ENCODE results near the gene ORC4. TPM values are rescaled to one million over a fixed set of nuclear protein-coding genes. Genes with fewer than 3 reads are reported as not detected.

ORC4 gene
- total RNA-seq (10 to 100 TPM; 34.9 to 44.6 TPM), polyA plus RNA-seq (10 to 100 TPM in 1 of 2 donors, 1 to 10 TPM in 1; 3.6 to 16.2 TPM)
- long read RNA-seq, donor 1, full-length matches to known transcripts = 27 of 40 reads
- long read RNA-seq, donor 1, partial matches to known transcripts = 1 of 40 reads
- long read RNA-seq, donor 1, other reads (novel, unspliced or antisense) = 12 of 40 reads
- long read RNA-seq, donor 2, full-length matches to known transcripts = 8 of 16 reads
- long read RNA-seq, donor 2, partial matches to known transcripts = 1 of 16 reads
- long read RNA-seq, donor 2, other reads (novel, unspliced or antisense) = 7 of 16 reads

DNA sequence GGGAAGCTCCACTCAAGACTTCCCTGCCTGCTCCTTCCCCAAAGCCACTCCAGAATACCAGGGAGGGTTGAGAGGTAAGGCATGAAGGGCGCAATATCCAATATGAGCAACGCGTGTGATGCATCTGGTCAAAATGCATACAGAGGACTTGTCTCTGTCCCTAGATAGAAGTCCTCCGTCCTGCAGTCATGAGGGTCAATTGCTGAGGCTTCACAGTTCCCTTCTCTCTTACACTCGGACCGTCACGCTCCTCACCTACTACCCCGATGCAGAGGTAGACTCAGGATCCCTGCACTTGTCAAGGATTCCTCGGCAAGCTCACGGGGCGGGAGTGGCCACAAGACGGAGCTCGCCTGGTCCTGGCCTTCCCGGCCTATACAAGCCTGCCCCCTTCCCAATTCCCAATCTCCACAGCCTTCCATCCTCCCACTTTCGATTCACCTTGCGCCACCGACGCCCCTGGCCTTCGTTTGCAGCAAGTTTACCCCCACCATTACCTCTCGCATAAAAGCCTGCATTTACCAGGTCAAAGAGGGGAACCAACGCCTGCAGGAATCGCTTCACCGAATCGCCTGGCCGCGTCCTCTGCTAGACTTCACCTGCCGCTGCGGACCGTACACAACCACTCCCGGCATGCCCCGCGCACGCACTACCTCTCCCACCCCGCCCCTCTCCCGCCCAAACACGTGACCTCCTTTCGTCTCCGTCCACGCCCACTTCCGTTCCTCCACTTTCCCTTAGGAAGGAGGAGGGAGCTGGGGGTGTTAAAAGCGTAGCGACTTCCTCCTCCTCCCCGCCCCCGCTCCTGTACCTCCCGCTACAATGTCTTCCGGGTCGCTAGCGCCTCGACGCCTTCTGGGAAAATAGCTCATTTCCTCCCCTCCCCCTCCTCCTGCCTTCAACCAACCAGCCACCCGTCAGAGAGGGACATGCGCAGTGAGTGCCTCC, at the start of gene ORC4:
ORC4 (minus strand) TSS at position 627 of the 948 bp plus-strand sequence. CDS start 44,779 bp downstream, outside the sequence.
- Histone ChIP-seq H3K4me3 (ENCODE audit: low read length in 2 of 2) (peak within 1 kb of the TSS; percentile 46 to 69), H3K27ac (ENCODE audit: low read depth in 1 of 2, low read length in 2 of 2) (peak within 1 kb of the TSS; percentile 63 to 87), H3K9me3 (ENCODE audit: control insufficient read depth, low read length) (no peaks in the 10 kb centered on the region), H3K36me3 (ENCODE audit: control insufficient read depth in 1 of 2, insufficient read depth in 2 of 2, low read length in 1 of 2) (no peaks in the 10 kb centered on the region), H3K27me3 (ENCODE audit: control insufficient read depth in 1 of 2, insufficient read depth in 2 of 2, low read length in 1 of 2) (no peaks in the 10 kb centered on the region), H3K4me1 (ENCODE audit: control insufficient read depth in 1 of 2, insufficient read depth in 2 of 2, low read length in 2 of 2) (no peaks in the 10 kb centered on the region)
- 0 to 1% methylated on average over 49 to 52 of the region's 52 CpGs for WGBS, 2 donors
- ATAC-seq (ENCODE audit: low FRiP score) = peak; percentile 99
- intact Hi-C loops (cut with DNase I) = no loop called here
- peak; percentile 99 for DNase-seq

DNA sequence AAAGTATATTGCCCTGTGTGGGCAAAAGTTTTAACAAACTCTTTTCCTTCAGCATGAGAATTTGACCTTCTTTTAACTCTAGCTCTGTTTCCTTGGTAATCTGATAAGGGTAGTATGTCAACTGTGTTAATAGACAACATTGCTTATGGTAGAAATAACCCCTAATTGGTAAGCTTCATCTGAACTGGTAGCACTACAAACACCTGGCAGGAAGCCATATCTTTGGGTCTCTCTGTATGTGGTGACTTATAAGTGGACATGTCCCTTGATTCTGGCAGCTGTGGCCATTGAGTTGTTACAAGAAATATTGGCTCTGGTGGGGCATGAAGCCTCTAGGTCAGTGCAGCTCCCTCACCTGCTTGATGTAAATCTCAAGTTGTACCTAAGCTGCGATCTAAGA, 47.3 kb upstream of the ORC4 start:
- H3K27me3 ChIP-seq (ENCODE audit: control insufficient read depth in 1 of 2, insufficient read depth in 2 of 2, low read length in 1 of 2) = no peaks in the 10 kb centered on the region
- no peak overlapping the region for H3K4me3 ChIP-seq (ENCODE audit: low read length in 2 of 2)
- ATAC-seq (ENCODE audit: low FRiP score) = no peak
- WGBS, 2 donors = 99 to 100% methylated on average over 1 of the region's 1 CpG
- H3K9me3 ChIP-seq (ENCODE audit: control insufficient read depth, low read length) = no peaks in the 10 kb centered on the region
- intact Hi-C loops (cut with DNase I) = no loop called here
- H3K36me3 ChIP-seq (ENCODE audit: control insufficient read depth in 1 of 2, insufficient read depth in 2 of 2, low read length in 1 of 2) = peaks cover 0 to 3% of the 10 kb centered on the region in 2 donors
- H3K4me1 ChIP-seq (ENCODE audit: control insufficient read depth in 1 of 2, insufficient read depth in 2 of 2, low read length in 2 of 2) = peaks cover 0 to 2% of the 10 kb centered on the region in 2 donors
- no peak overlapping the region for H3K27ac ChIP-seq (ENCODE audit: low read depth in 1 of 2, low read length in 2 of 2)
- DNase-seq = no peak

DNA sequence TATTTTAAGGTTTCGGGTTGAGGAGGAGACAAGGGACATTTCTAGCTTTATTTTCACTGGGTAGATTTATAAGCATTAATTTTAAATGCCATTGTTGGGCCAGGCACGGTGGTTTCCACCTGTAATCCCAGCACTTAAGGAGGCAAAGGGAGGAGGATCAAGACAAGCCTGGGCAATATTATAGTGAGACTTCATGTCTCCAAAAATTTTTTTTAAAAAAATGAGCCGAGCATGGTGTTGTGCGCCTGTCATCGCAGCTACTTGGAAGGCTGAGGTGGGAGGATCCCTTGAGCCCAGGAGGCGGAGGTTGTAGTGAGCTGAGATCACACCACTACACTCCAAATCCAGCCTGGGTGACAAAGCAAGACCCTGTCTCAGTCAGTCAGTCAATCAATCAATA, 45.4 kb upstream of the ORC4 start:
- Histone ChIP-seq H3K36me3 (ENCODE audit: control insufficient read depth in 1 of 2, insufficient read depth in 2 of 2, low read length in 1 of 2) (peaks cover 0 to 3% of the 10 kb centered on the region in 2 donors), H3K27me3 (ENCODE audit: control insufficient read depth in 1 of 2, insufficient read depth in 2 of 2, low read length in 1 of 2) (no peaks in the 10 kb centered on the region), H3K27ac (ENCODE audit: low read depth in 1 of 2, low read length in 2 of 2) (no peak overlapping the region), H3K4me3 (ENCODE audit: low read length in 2 of 2) (no peak overlapping the region), H3K9me3 (ENCODE audit: control insufficient read depth, low read length) (no peaks in the 10 kb centered on the region), H3K4me1 (ENCODE audit: control insufficient read depth in 1 of 2, insufficient read depth in 2 of 2, low read length in 2 of 2) (peaks cover 0 to 2% of the 10 kb centered on the region in 2 donors)
- DNase-seq (no peak), ATAC-seq (ENCODE audit: low FRiP score) (no peak)
- intact Hi-C loops (cut with DNase I) = no loop called here
- 95 to 96% methylated on average over 6 of the region's 6 CpGs for WGBS, 2 donors

DNA sequence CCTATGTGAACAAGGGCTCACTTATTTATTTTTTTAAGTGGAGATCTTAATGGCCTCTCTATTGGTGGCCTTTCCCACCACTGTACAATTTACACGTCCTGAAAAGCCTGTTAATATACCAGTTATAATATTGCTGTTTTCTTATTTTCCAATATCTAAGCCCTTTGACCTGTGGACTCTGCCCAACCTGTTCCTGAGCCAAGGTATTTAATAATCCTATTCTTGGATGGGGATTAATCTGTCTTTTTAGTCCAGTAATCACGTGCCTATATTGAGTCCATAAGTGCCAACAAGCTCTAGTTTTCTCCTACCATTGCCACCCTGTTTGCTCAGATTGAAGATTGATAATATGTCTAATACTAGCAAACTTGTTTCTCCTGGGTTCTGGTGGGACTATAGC, 43.1 kb upstream of the ORC4 start:
- Histone ChIP-seq H3K9me3 (ENCODE audit: control insufficient read depth, low read length) (no peaks in the 10 kb centered on the region), H3K4me3 (ENCODE audit: low read length in 2 of 2) (no peak overlapping the region), H3K27ac (ENCODE audit: low read depth in 1 of 2, low read length in 2 of 2) (no peak overlapping the region), H3K4me1 (ENCODE audit: control insufficient read depth in 1 of 2, insufficient read depth in 2 of 2, low read length in 2 of 2) (no peaks in the 10 kb centered on the region), H3K36me3 (ENCODE audit: control insufficient read depth in 1 of 2, insufficient read depth in 2 of 2, low read length in 1 of 2) (peaks cover 0 to 3% of the 10 kb centered on the region in 2 donors), H3K27me3 (ENCODE audit: control insufficient read depth in 1 of 2, insufficient read depth in 2 of 2, low read length in 1 of 2) (no peaks in the 10 kb centered on the region)
- no peak for ATAC-seq (ENCODE audit: low FRiP score)
- DNase-seq = no peak
- 83 to 88% methylated on average over 2 of the region's 2 CpGs for whole genome bisulfite sequencing, 2 donors
- intact Hi-C loops (cut with DNase I) = no loop called here

DNA sequence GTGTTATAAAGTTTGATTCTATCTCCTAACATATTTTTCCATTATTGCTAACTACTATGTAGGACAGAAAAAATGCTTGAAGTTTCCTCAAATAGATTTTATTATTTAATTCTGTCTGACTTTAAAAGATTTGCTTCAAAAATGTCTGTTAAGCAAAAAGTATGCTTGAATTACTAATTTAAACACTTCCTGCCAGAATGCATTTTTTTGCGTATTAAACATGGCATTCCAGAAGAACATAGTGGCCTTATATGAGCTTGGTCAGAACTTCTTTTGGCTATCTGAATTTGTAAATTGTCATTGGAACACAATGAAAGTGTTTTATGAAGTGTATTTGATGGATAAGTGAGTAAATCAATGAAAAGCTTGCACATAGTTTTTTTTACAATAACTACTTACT, 38.1 kb upstream of the ORC4 start:
- Histone ChIP-seq H3K9me3 (ENCODE audit: control insufficient read depth, low read length) (no peaks in the 10 kb centered on the region), H3K27me3 (ENCODE audit: control insufficient read depth in 1 of 2, insufficient read depth in 2 of 2, low read length in 1 of 2) (no peaks in the 10 kb centered on the region), H3K4me3 (ENCODE audit: low read length in 2 of 2) (no peak overlapping the region), H3K4me1 (ENCODE audit: control insufficient read depth in 1 of 2, insufficient read depth in 2 of 2, low read length in 2 of 2) (no peaks in the 10 kb centered on the region), H3K36me3 (ENCODE audit: control insufficient read depth in 1 of 2, insufficient read depth in 2 of 2, low read length in 1 of 2) (no peaks in the 10 kb centered on the region), H3K27ac (ENCODE audit: low read depth in 1 of 2, low read length in 2 of 2) (no peak overlapping the region)
- intact Hi-C loops (cut with DNase I) = no loop called here
- 27 to 38% methylated on average over 1 of the region's 1 CpG for WGBS, 2 donors
- DNase-seq (no peak), ATAC-seq (ENCODE audit: low FRiP score) (no peak)

DNA sequence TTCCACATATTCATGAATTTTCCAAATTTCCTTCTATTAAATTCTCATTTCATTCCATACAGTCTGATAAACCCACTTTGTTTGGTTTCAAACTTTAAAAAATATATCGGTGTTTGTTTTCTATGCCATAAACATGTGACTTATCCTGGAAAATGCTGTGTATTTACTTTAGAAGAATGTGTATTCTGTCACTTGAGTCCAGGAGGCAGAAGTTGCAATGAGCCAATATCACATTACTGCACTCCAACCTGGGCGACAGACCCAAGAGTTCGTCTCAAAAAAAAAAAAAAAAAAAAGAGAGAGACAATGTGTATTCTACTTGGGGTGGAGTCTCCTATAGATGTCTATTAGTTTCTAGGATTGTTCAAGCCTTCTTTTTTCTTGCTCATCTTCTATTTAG, 32.1 kb upstream of the ORC4 start:
- intact Hi-C loops (cut with DNase I) = no loop called here
- no peak overlapping the region for H3K27ac ChIP-seq (ENCODE audit: low read depth in 1 of 2, low read length in 2 of 2)

DNA sequence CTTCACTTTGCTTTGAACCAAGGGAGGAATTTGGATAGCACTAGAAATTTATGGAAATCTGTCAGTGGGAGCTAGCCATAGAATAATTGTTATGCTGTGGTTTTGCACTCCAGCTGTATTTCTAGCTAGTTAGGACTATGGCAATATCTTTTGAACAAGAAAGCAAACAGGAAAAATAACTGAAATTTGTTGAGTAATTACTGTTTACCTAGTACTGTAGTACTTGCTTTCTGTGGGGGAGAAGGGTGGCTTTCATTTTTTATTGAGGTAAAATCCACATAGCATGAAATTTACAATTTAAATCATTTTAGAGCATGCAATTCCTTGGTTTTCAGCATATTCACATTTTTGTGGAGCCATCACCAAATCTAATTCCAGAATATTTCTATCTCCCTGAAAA, 28.7 kb upstream of the ORC4 start:
- Histone ChIP-seq H3K27ac (ENCODE audit: low read depth in 1 of 2, low read length in 2 of 2) (no peak overlapping the region), H3K36me3 (ENCODE audit: control insufficient read depth in 1 of 2, insufficient read depth in 2 of 2, low read length in 1 of 2) (no peaks in the 10 kb centered on the region), H3K4me1 (ENCODE audit: control insufficient read depth in 1 of 2, insufficient read depth in 2 of 2, low read length in 2 of 2) (peaks cover 0 to 4% of the 10 kb centered on the region in 2 donors), H3K9me3 (ENCODE audit: control insufficient read depth, low read length) (no peaks in the 10 kb centered on the region), H3K27me3 (ENCODE audit: control insufficient read depth in 1 of 2, insufficient read depth in 2 of 2, low read length in 1 of 2) (no peaks in the 10 kb centered on the region), H3K4me3 (ENCODE audit: low read length in 2 of 2) (no peak overlapping the region)
- DNase-seq = no peak
- no peak for ATAC-seq (ENCODE audit: low FRiP score)
- intact Hi-C loops (cut with DNase I) = no loop called here

More for the DNA sequence above, 32.1 kb upstream of the ORC4 start:
- Histone ChIP-seq H3K4me3 (ENCODE audit: low read length in 2 of 2) (no peak overlapping the region), H3K9me3 (ENCODE audit: control insufficient read depth, low read length) (no peaks in the 10 kb centered on the region), H3K27me3 (ENCODE audit: control insufficient read depth in 1 of 2, insufficient read depth in 2 of 2, low read length in 1 of 2) (no peaks in the 10 kb centered on the region), H3K4me1 (ENCODE audit: control insufficient read depth in 1 of 2, insufficient read depth in 2 of 2, low read length in 2 of 2) (peaks cover 0 to 4% of the 10 kb centered on the region in 2 donors), H3K36me3 (ENCODE audit: control insufficient read depth in 1 of 2, insufficient read depth in 2 of 2, low read length in 1 of 2) (no peaks in the 10 kb centered on the region)
- 94 to 99% methylated on average over 3 of the region's 3 CpGs for WGBS, 2 donors
- no peak for ATAC-seq (ENCODE audit: low FRiP score)
- no peak for DNase-seq

DNA sequence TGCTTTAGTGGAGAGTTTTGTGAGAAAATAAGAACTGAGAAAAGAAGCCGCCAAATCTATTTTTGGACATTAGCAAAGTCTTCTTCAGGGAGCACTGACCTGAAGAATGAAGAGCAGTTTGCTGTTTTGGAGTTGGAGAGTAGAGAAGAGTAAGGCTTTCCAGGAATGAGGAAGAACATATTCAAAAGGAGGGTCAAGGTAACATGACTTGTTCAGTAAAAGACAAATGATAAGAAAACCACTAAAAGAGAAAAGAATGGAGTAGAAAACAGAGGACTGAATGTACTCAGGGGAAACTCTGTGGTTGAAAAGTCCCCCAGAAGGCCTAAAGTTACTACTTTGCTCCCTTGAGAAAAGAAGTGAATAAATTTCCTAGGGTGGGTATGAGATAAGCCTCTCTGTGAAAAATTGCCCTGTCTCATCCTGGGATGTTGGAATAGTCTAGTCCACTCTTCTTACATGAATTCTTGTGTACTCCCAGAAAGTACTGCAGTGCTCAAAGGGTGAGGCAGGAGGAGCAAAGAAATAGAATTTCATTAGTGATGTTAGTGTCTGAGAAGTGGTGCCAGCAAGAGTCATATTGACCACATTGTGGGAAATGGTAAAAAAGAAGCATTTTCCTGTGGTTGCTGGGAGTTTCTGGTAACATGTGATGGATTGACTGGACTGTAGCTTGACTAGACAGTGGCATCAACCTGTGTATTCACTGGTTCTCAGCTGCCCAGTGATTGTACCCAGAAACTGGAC, 28.1 kb upstream of the ORC4 start:
- intact Hi-C loops (cut with DNase I) = no loop called here

More for the DNA sequence above, 28.1 kb upstream of the ORC4 start:
- WGBS, 2 donors = 79 to 81% methylated on average over 1 of the region's 1 CpG
- ATAC-seq (ENCODE audit: low FRiP score) = no peak
- Histone ChIP-seq H3K9me3 (ENCODE audit: control insufficient read depth, low read length) (no peaks in the 10 kb centered on the region), H3K27me3 (ENCODE audit: control insufficient read depth in 1 of 2, insufficient read depth in 2 of 2, low read length in 1 of 2) (no peaks in the 10 kb centered on the region), H3K27ac (ENCODE audit: low read depth in 1 of 2, low read length in 2 of 2) (no peak overlapping the region), H3K4me1 (ENCODE audit: control insufficient read depth in 1 of 2, insufficient read depth in 2 of 2, low read length in 2 of 2) (peaks cover 0 to 4% of the 10 kb centered on the region in 2 donors), H3K36me3 (ENCODE audit: control insufficient read depth in 1 of 2, insufficient read depth in 2 of 2, low read length in 1 of 2) (no peaks in the 10 kb centered on the region), H3K4me3 (ENCODE audit: low read length in 2 of 2) (no peak overlapping the region)
- DNase-seq = no peak
